Measurements from ENCODE around the gene GSDME.

DNA sequence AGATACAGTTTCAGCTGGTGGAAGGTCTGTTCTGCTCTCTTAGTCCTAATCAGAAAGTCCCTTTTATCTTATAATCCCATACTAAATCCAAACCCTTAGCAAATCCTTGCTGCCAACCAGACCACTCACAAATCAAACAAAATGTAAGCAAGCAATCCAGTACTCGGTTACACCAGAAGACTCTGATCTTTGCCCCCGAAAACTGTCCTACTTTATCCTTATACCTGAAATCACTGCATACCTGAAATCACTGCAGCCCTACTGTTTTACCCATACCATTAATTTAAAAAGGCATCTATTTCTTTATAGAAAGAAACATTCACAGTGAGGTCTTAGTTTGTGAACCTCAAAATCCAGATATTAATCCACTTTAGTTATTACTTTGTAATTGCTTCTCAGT, 64.7 kb downstream of the GSDME start:
- TF ChIP-seq, protein P1, sequence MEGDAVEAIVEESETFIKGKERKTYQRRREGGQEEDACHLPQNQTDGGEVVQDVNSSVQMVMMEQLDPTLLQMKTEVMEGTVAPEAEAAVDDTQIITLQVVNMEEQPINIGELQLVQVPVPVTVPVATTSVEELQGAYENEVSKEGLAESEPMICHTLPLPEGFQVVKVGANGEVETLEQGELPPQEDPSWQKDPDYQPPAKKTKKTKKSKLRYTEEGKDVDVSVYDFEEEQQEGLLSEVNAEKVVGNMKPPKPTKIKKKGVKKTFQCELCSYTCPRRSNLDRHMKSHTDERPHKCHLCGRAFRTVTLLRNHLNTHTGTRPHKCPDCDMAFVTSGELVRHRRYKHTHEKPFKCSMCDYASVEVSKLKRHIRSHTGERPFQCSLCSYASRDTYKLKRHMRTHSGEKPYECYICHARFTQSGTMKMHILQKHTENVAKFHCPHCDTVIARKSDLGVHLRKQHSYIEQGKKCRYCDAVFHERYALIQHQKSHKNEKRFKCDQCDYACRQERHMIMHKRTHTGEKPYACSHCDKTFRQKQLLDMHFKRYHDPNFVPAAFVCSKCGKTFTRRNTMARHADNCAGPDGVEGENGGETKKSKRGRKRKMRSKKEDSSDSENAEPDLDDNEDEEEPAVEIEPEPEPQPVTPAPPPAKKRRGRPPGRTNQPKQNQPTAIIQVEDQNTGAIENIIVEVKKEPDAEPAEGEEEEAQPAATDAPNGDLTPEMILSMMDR (IDR thresholded peaks at IDR 0.05), result no peak
- no peak for TF ChIP-seq POLR2A (IDR thresholded peaks at IDR 0.05)

Data from Peyer's patch (tissue), 4 donors.